ENCODE results near the gene INTS3. TPM values are rescaled to one million over a fixed set of nuclear protein-coding genes. Genes with fewer than 3 reads are reported as not detected.
"Not testable (repeated sequence)": the region's sequence is repeated elsewhere in the genome, so short reads cannot be mapped to it uniquely, and the experiment has no call there.

The INTS3 gene
- total RNA-seq, 4 donors from 2014 or later = 16.1 to 28.0 (median 19.9) TPM

GRCh38 chr1:153754266-153754665 lies 26.4 kb downstream of the INTS3 start:
- peaks cover 19 to 33% of the 10 kb centered on the region in 2 donors for H3K4me1 ChIP-seq
- H3K27ac ChIP-seq = no peak overlapping the region
- H3K36me3 ChIP-seq = peaks cover 0 to 64% of the 10 kb centered on the region in 2 donors
- in situ Hi-C loops (cut with MboI; ENCODE audit: low sequenced_read_pairs in 4 of 4) (no loop called here), intact Hi-C loops (cut with DNase I; ENCODE audit: low total_unique reads) (no loop called here)
- ATAC-seq = no peak
- no peak overlapping the region for H3K4me3 ChIP-seq
- no peaks in the 10 kb centered on the region for H3K27me3 ChIP-seq
- TF ChIP-seq POLR2A (IDR thresholded peaks at IDR 0.05) (no peak), CTCF (IDR thresholded peaks at IDR 0.05 in 4 of 5, conservative IDR thresholded peaks at IDR 0.05 in 1 of 5) (no peak)
- no peaks in the 10 kb centered on the region for H3K9me3 ChIP-seq
- no peak for DNase-seq

- no peak for TF ChIP-seq CTCF (IDR thresholded peaks at IDR 0.05 in 4 of 5, conservative IDR thresholded peaks at IDR 0.05 in 1 of 5)
- TF ChIP-seq POLR2A (IDR thresholded peaks at IDR 0.05) = no peak
- ATAC-seq (peak; percentile 82 to 93), DNase-seq (no peak)
- intact Hi-C loops (cut with DNase I; ENCODE audit: low total_unique reads) (no loop called here), in situ Hi-C loops (cut with MboI; ENCODE audit: low sequenced_read_pairs in 4 of 4) (no loop called here)
- peaks cover 0 to 84% of the 10 kb centered on the region in 2 donors for H3K36me3 ChIP-seq
- H3K27ac ChIP-seq = peak overlapping the region in 3 of 4 donors; percentile 32 to 68 (median 57)
- H3K27me3 ChIP-seq = no peaks in the 10 kb centered on the region
- no peaks in the 10 kb centered on the region for H3K9me3 ChIP-seq
- H3K4me1 ChIP-seq = peaks cover 0 to 8% of the 10 kb centered on the region in 2 donors
- no peak overlapping the region for H3K4me3 ChIP-seq
Observed at GRCh38 chr1:153760440-153760839, 32.6 kb downstream of the INTS3 start.

GRCh38 chr1:153763365-153764225 lies 35.7 kb downstream of the INTS3 start:
- peaks cover 0 to 72% of the 10 kb centered on the region in 2 donors for H3K36me3 ChIP-seq
- no peak for DNase-seq
- no peaks in the 10 kb centered on the region for H3K27me3 ChIP-seq
- peak overlapping the region; percentile 47 to 61 (median 58) for H3K27ac ChIP-seq
- H3K4me3 ChIP-seq = no peak overlapping the region
- ATAC-seq = peak in 1 of 2 donors; percentile 42
- intact Hi-C loops (cut with DNase I; ENCODE audit: low total_unique reads) = no loop called here
- in situ Hi-C loops (cut with MboI; ENCODE audit: low sequenced_read_pairs in 4 of 4) = no loop called here
- peaks cover 0 to 8% of the 10 kb centered on the region in 2 donors for H3K4me1 ChIP-seq
- no peaks in the 10 kb centered on the region for H3K9me3 ChIP-seq
- TF ChIP-seq POLR2A (IDR thresholded peaks at IDR 0.05) = no peak
- no peak for TF ChIP-seq CTCF (IDR thresholded peaks at IDR 0.05 in 4 of 5, conservative IDR thresholded peaks at IDR 0.05 in 1 of 5)

GRCh38 chr1:153764310-153764709 lies 36.5 kb downstream of the INTS3 start:
- in situ Hi-C loops (cut with MboI; ENCODE audit: low sequenced_read_pairs in 4 of 4) (no loop called here), intact Hi-C loops (cut with DNase I; ENCODE audit: low total_unique reads) (no loop called here)
- ATAC-seq (no peak), DNase-seq (no peak)
- Histone ChIP-seq H3K27ac (peak overlapping the region; percentile 47 to 61 (median 54)), H3K9me3 (no peaks in the 10 kb centered on the region), H3K36me3 (peaks cover 0 to 70% of the 10 kb centered on the region in 2 donors), H3K4me3 (no peak overlapping the region), H3K27me3 (no peaks in the 10 kb centered on the region), H3K4me1 (peaks cover 0 to 8% of the 10 kb centered on the region in 2 donors)
- TF ChIP-seq CTCF (IDR thresholded peaks at IDR 0.05 in 4 of 5, conservative IDR thresholded peaks at IDR 0.05 in 1 of 5) (no peak), POLR2A (IDR thresholded peaks at IDR 0.05) (no peak)

- H3K36me3 ChIP-seq = peaks cover 0 to 69% of the 10 kb centered on the region in 2 donors
- H3K27ac ChIP-seq; in situ Hi-C loops (cut with MboI; ENCODE audit: low sequenced_read_pairs in 4 of 4); H3K4me3 ChIP-seq; H3K4me1 ChIP-seq; H3K27me3 ChIP-seq; ATAC-seq; H3K9me3 ChIP-seq; DNase-seq; intact Hi-C loops (cut with DNase I; ENCODE audit: low total_unique reads): not testable (repeated sequence)
Observed at GRCh38 chr1:153766663-153767062, 38.8 kb downstream of the INTS3 start.
